K562 (cell line): ENCODE measurements around the gene NKAPL. TPM values are rescaled to one million over a fixed set of nuclear protein-coding genes. Genes with fewer than 3 reads are reported as not detected.
A peak's percentile ranks its signal among the peaks of the same experiment; 100 is the strongest.

ENCODE experiments used
- ARNT ChIP-seq, 2 experiments: fragments of 450-650 bp; IDR thresholded peaks; 2 replicates each; pipeline ENCODE4 v1.6.1; 2016; ENCODE audit warnings: mild to moderate bottlenecking in 1 of 2
- GABPA ChIP-seq: fragments of 200-800 bp; sonication (Bioruptor generic); conservative IDR thresholded peaks from 2 replicates; pipeline ENCODE4 v1.6.1; 2016; ENCODE audit warnings: low read depth, missing genetic modification characterization, missing compliant biosample characterization
- LEF1 ChIP-seq: fragments of 450-650 bp; IDR thresholded peaks from 2 replicates; pipeline ENCODE4 v1.6.1; 2016; ENCODE audit warnings: mild to moderate bottlenecking
- PCBP1 ChIP-seq: fragments of 200-400 bp; formaldehyde crosslinking; IDR thresholded peaks from 2 replicates; pipeline ENCODE4 v1.6.1; 2018; ENCODE audit warnings: mild to moderate bottlenecking, low read depth, low read length; ENCODE audit not compliant: poor library complexity, severe bottlenecking
- TAF9B ChIP-seq: fragments of 450-650 bp; IDR thresholded peaks from 2 replicates; pipeline ENCODE4 v1.6.1; 2018; ENCODE audit warnings: mild to moderate bottlenecking; ENCODE audit not compliant: partially characterized antibody
- TCFL5 ChIP-seq: fragments of 250-450 bp; sonication (Bioruptor Pico); conservative IDR thresholded peaks from 2 replicates; pipeline ENCODE4 v1.6.1; 2021; ENCODE audit warnings: mild to moderate bottlenecking, moderate library complexity, matching md5 sums
- polyA plus RNA-seq, 8 experiments: library from polyadenylated mRNA; depleted of rRNA in 4 of 8; stranded (reverse) in 5 of 8; unstranded in 3 of 8; fragments of >200 nt; fragmentation: Nextera tagmentation in 2 of 8; fragmentation: Illumina TruSeq in 1 of 8; extraction: Ambion mirVana in 2 of 8; extraction: Trizol in 1 of 8; gene quantifications; 2 replicates each; pipeline versions ENCODE4 v1.2.1 to v1.2.3, GENCODE V29; 2011 to 2014; ENCODE audit warnings: inconsistent platforms in 1 of 8, missing spikeins in 1 of 8
- total RNA-seq, 7 experiments: library from RNA; depleted of rRNA in 6 of 7; stranded (reverse); fragments of >200 nt in 6 of 7; fragmentation: Illumina TruSeq in 2 of 7; extraction: Trizol in 2 of 7; gene quantifications; 2 replicates each; pipeline versions ENCODE4 v1.2.1 to v1.2.3, GENCODE V29; 2011 to 2021; ENCODE audit warnings: low replicate concordance in 1 of 7
- TF ChIP-seq, protein P1 (sequence below), 2 experiments: fragments of 450-650 bp; IDR thresholded peaks; 2 replicates each; pipeline ENCODE4 v1.6.1; 2016; ENCODE audit warnings: mild to moderate bottlenecking in 2 of 2, borderline replicate concordance in 1 of 2, low read depth in 1 of 2, moderate library complexity in 1 of 2
- TF ChIP-seq, protein P2 (sequence below): fragments of 450-650 bp; formaldehyde crosslinking; IDR thresholded peaks from 2 replicates; pipeline ENCODE4 v1.4.0; 2022; ENCODE audit warnings: missing genetic modification characterization
- TF ChIP-seq, protein P3 (sequence below): sonication (generic); formaldehyde crosslinking; IDR thresholded peaks from 2 replicates; pipeline ENCODE4 v1.8.1; 2023; ENCODE audit warnings: mild to moderate bottlenecking, missing genetic modification reagents
- TF ChIP-seq, protein P4 (sequence below): fragments of 450-650 bp; conservative IDR thresholded peaks from 2 replicates; pipeline ENCODE4 v1.6.1; 2016; ENCODE audit warnings: missing genetic modification characterization, low read depth, mild to moderate bottlenecking, control low read depth, missing compliant biosample characterization
- TF ChIP-seq, protein P5 (sequence below): sonication (generic); formaldehyde crosslinking; IDR thresholded peaks from 2 replicates; pipeline ENCODE4 v1.8.1; 2023; ENCODE audit warnings: mild to moderate bottlenecking, missing genetic modification reagents

The NKAPL gene
- total and polyA plus RNA-seq, 9 of the 15 experiments (the other 6 are each of a cell fraction or from before 2014, with no cell fraction given): not detected

DNA sequence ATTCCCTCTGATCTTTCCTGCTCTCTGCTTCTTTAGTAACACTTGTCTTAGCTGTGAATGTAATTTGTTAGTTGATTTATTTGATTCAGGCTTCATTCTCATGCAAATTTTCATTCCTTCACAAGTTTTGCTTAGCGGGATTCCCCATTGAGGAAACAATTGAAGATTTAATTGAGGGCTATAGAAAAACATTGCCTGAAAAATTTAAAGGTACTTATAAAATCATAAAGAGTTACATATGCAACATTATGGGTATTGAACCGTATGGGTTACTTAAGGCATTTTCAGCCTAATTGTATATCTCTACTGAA, 45.9 kb upstream of the NKAPL start (continued):
- TF ChIP-seq, protein P1, sequence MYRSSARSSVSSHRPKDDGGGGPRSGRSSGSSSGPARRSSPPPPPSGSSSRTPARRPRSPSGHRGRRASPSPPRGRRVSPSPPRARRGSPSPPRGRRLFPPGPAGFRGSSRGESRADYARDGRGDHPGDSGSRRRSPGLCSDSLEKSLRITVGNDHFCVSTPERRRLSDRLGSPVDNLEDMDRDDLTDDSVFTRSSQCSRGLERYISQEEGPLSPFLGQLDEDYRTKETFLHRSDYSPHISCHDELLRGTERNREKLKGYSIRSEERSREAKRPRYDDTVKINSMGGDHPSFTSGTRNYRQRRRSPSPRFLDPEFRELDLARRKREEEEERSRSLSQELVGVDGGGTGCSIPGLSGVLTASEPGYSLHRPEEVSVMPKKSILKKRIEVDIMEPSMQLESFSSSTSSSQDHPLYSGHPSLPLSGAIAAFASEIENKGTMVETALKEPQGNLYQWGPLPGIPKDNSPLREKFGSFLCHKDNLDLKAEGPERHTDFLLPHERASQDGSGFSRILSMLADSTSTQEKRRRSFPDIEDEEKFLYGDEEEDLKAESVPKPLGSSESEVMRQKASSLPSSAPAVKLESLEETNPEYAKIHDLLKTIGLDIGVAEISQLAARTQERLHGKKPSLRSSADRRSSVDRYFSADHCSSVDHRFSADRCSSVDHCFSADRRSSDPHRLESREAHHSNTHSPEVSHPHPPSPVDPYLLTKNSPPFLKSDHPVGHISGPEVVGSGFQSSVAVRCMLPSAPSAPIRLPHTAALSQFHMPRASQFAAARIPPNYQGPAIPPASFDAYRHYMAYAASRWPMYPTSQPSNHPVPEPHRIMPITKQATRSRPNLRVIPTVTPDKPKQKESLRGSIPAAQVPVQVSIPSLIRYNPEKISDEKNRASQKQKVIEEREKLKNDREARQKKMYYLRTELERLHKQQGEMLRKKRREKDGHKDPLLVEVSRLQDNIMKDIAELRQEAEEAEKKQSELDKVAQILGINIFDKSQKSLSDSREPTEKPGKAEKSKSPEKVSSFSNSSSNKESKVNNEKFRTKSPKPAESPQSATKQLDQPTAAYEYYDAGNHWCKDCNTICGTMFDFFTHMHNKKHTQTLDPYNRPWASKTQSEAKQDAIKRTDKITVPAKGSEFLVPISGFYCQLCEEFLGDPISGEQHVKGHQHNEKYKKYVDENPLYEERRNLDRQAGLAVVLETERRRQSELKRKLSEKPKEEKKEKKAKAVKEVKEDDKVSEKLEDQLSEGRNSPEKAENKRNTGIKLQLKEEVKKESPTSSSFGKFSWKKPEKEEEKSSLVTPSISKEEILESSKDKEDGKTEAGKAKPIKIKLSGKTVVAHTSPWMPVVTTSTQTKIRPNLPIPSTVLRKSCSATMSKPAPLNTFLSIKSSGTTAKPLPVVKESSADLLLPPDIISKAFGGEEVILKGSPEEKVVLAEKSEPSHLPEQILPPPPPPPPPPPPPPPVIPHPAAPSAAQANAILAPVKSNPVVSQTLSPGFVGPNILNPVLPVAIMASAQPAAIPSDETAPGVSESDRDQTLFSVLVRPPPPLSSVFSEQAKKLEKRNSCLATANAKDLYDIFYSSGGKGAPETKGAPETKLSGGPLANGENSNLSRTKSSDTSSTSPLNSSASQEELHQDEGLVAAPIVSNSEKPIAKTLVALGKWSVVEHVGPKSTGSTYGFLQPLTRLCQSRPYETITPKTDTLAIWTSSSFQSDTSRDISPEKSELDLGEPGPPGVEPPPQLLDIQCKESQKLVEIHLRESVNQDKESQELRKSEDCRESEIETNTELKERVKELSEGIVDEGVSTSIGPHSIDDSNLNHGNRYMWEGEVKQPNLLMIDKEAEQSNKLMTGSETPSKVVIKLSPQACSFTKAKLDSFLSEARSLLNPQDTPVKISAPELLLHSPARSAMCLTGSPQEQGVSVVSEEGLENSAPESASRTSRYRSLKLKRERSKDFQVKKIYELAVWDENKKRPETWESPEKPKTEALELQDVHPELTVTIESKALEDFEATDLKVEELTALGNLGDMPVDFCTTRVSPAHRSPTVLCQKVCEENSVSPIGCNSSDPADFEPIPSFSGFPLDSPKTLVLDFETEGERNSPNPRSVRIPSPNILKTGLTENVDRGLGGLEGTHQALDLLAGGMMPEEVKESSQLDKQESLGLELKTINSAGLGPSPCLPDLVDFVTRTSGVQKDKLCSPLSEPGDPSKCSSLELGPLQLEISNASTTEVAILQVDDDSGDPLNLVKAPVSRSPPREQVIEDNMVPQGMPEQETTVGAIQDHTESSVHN (IDR thresholded peaks at IDR 0.05; ENCODE audit: borderline replicate concordance in 1 of 2, low read depth in 1 of 2): peak in 1 of 2 experiments; percentile 84; a peak in 1 of 4 replicates
- TF ChIP-seq TAF9B (peak; percentile 36), TCFL5 (CRISPR knock-in tag) (peak; percentile 53; the same call in 1 of the 2 replicates), PCBP1 (no peak), ARNT (IDR thresholded peaks at IDR 0.05) (0 out of 4 replicates have a peak, but pooled peaks of 1 of the 2 experiments have one; percentile 3), LEF1 (0 out of 2 replicates have a peak, but pooled peaks have one; percentile 1), GABPA (tag) (0 out of 2 replicates have a peak, but pooled peaks have one; percentile 21)
- TF ChIP-seq, protein P2, sequence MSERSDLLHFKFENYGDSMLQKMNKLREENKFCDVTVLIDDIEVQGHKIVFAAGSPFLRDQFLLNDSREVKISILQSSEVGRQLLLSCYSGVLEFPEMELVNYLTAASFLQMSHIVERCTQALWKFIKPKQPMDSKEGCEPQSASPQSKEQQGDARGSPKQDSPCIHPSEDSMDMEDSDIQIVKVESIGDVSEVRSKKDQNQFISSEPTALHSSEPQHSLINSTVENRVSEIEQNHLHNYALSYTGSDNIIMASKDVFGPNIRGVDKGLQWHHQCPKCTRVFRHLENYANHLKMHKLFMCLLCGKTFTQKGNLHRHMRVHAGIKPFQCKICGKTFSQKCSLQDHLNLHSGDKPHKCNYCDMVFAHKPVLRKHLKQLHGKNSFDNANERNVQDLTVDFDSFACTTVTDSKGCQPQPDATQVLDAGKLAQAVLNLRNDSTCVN (CRISPR knock-in tag): peak; percentile 34; the same call in 1 of the 2 replicates
- TF ChIP-seq, protein P3, sequence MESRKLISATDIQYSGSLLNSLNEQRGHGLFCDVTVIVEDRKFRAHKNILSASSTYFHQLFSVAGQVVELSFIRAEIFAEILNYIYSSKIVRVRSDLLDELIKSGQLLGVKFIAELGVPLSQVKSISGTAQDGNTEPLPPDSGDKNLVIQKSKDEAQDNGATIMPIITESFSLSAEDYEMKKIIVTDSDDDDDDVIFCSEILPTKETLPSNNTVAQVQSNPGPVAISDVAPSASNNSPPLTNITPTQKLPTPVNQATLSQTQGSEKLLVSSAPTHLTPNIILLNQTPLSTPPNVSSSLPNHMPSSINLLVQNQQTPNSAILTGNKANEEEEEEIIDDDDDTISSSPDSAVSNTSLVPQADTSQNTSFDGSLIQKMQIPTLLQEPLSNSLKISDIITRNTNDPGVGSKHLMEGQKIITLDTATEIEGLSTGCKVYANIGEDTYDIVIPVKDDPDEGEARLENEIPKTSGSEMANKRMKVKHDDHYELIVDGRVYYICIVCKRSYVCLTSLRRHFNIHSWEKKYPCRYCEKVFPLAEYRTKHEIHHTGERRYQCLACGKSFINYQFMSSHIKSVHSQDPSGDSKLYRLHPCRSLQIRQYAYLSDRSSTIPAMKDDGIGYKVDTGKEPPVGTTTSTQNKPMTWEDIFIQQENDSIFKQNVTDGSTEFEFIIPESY: peak; percentile 87
- TF ChIP-seq, protein P4, sequence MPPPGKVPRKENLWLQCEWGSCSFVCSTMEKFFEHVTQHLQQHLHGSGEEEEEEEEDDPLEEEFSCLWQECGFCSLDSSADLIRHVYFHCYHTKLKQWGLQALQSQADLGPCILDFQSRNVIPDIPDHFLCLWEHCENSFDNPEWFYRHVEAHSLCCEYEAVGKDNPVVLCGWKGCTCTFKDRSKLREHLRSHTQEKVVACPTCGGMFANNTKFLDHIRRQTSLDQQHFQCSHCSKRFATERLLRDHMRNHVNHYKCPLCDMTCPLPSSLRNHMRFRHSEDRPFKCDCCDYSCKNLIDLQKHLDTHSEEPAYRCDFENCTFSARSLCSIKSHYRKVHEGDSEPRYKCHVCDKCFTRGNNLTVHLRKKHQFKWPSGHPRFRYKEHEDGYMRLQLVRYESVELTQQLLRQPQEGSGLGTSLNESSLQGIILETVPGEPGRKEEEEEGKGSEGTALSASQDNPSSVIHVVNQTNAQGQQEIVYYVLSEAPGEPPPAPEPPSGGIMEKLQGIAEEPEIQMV (tag): no peak
- TF ChIP-seq, protein P5, sequence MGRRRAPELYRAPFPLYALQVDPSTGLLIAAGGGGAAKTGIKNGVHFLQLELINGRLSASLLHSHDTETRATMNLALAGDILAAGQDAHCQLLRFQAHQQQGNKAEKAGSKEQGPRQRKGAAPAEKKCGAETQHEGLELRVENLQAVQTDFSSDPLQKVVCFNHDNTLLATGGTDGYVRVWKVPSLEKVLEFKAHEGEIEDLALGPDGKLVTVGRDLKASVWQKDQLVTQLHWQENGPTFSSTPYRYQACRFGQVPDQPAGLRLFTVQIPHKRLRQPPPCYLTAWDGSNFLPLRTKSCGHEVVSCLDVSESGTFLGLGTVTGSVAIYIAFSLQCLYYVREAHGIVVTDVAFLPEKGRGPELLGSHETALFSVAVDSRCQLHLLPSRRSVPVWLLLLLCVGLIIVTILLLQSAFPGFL (CRISPR knock-in tag): 0 out of 2 replicates have a peak, but pooled peaks have one; percentile 64
